IPS-15b (cell line): ENCODE measurements around the gene GNAQ.

Source experiments
- H3K27me3 ChIP-seq: one replicate; pipeline ENCODE4 v1.6.1; 2013; ENCODE audit warnings: low read length; ENCODE audit not compliant: control insufficient read depth, insufficient read depth
- H3K36me3 ChIP-seq: one replicate; pipeline ENCODE4 v1.6.1; 2013; ENCODE audit warnings: low read length; ENCODE audit not compliant: control insufficient read depth, insufficient read depth
- H3K4me1 ChIP-seq: one replicate; pipeline ENCODE4 v1.6.1; 2013; ENCODE audit warnings: mild to moderate bottlenecking, low read length; ENCODE audit not compliant: control insufficient read depth, insufficient read depth
- H3K4me3 ChIP-seq: one replicate; pipeline ENCODE4 v1.5.1; 2013; ENCODE audit warnings: low read depth, low read length
- H3K9ac ChIP-seq: one replicate; pipeline ENCODE4 v1.6.1; 2013; ENCODE audit warnings: low read depth, mild to moderate bottlenecking, low read length
- H3K9me3 ChIP-seq: one replicate; pipeline ENCODE4 v1.6.1; 2013; ENCODE audit warnings: mild to moderate bottlenecking, low read length; ENCODE audit not compliant: control insufficient read depth, insufficient read depth

GNAQ gene

GRCh38 chr9:77960356-77961153 lies 71.1 kb downstream of the GNAQ start:
- no peaks in the 10 kb centered on the region for H3K27me3 ChIP-seq
- no peaks in the 10 kb centered on the region for H3K9me3 ChIP-seq
- H3K36me3 ChIP-seq, result no peaks in the 10 kb centered on the region
- no peak overlapping the region for H3K4me3 ChIP-seq
- peaks cover 25% of the 10 kb centered on the region for H3K4me1 ChIP-seq
- no peak overlapping the region for H3K9ac ChIP-seq

GRCh38 chr9:77959803-77960202 lies 71.8 kb downstream of the GNAQ start:
- Histone ChIP-seq H3K4me3 (no peak overlapping the region), H3K9me3 (no peaks in the 10 kb centered on the region), H3K9ac (no peak overlapping the region), H3K36me3 (no peaks in the 10 kb centered on the region), H3K27me3 (no peaks in the 10 kb centered on the region), H3K4me1 (peaks cover 25% of the 10 kb centered on the region)

GRCh38 chr9:77957652-77958051 lies 74.0 kb downstream of the GNAQ start:
- Histone ChIP-seq H3K4me3 (no peak overlapping the region), H3K9ac (no peak overlapping the region), H3K36me3 (no peaks in the 10 kb centered on the region), H3K4me1 (peaks cover 25% of the 10 kb centered on the region), H3K27me3 (no peaks in the 10 kb centered on the region), H3K9me3 (no peaks in the 10 kb centered on the region)

- Histone ChIP-seq H3K27me3 (no peaks in the 10 kb centered on the region), H3K4me1 (peaks cover 25% of the 10 kb centered on the region), H3K9me3 (no peaks in the 10 kb centered on the region), H3K9ac (no peak overlapping the region), H3K4me3 (no peak overlapping the region), H3K36me3 (no peaks in the 10 kb centered on the region)
Measured at GRCh38 chr9:77956555-77956954, 75.1 kb downstream of the GNAQ start.

GRCh38 chr9:77954666-77955015 lies 77.0 kb downstream of the GNAQ start:
- Histone ChIP-seq H3K4me1 (peaks cover 18% of the 10 kb centered on the region), H3K4me3 (no peak overlapping the region), H3K9ac (no peak overlapping the region), H3K36me3 (no peaks in the 10 kb centered on the region), H3K9me3 (no peaks in the 10 kb centered on the region), H3K27me3 (no peaks in the 10 kb centered on the region)

GRCh38 chr9:77954013-77954665 lies 77.5 kb downstream of the GNAQ start:
- Histone ChIP-seq H3K4me1 (peaks cover 16% of the 10 kb centered on the region), H3K36me3 (no peaks in the 10 kb centered on the region), H3K4me3 (no peak overlapping the region), H3K9ac (no peak overlapping the region), H3K27me3 (no peaks in the 10 kb centered on the region), H3K9me3 (no peaks in the 10 kb centered on the region)

GRCh38 chr9:77953590-77953989 lies 78.0 kb downstream of the GNAQ start:
- Histone ChIP-seq H3K4me1 (peaks cover 10% of the 10 kb centered on the region), H3K4me3 (no peak overlapping the region), H3K9me3 (no peaks in the 10 kb centered on the region), H3K36me3 (no peaks in the 10 kb centered on the region), H3K9ac (no peak overlapping the region), H3K27me3 (no peaks in the 10 kb centered on the region)

GRCh38 chr9:77952635-77953328 lies 78.8 kb downstream of the GNAQ start:
- H3K9me3 ChIP-seq, result no peaks in the 10 kb centered on the region
- peaks cover 10% of the 10 kb centered on the region for H3K4me1 ChIP-seq
- no peaks in the 10 kb centered on the region for H3K36me3 ChIP-seq
- H3K9ac ChIP-seq, result no peak overlapping the region
- H3K4me3 ChIP-seq, result no peak overlapping the region
- H3K27me3 ChIP-seq, result no peaks in the 10 kb centered on the region

GRCh38 chr9:77951369-77951768 lies 80.2 kb downstream of the GNAQ start:
- Histone ChIP-seq H3K36me3 (no peaks in the 10 kb centered on the region), H3K4me3 (no peak overlapping the region), H3K4me1 (peaks cover 5% of the 10 kb centered on the region), H3K9me3 (no peaks in the 10 kb centered on the region), H3K9ac (no peak overlapping the region), H3K27me3 (no peaks in the 10 kb centered on the region)

GRCh38 chr9:77949751-77950436 lies 81.7 kb downstream of the GNAQ start:
- Histone ChIP-seq H3K4me3 (no peak overlapping the region), H3K27me3 (no peaks in the 10 kb centered on the region), H3K9ac (no peak overlapping the region), H3K9me3 (no peaks in the 10 kb centered on the region), H3K4me1 (peaks cover 4% of the 10 kb centered on the region), H3K36me3 (no peaks in the 10 kb centered on the region)

GRCh38 chr9:77947651-77948050 lies 84.0 kb downstream of the GNAQ start:
- Histone ChIP-seq H3K36me3 (no peaks in the 10 kb centered on the region), H3K9me3 (no peaks in the 10 kb centered on the region), H3K9ac (no peak overlapping the region), H3K27me3 (no peaks in the 10 kb centered on the region), H3K4me3 (no peak overlapping the region), H3K4me1 (peaks cover 9% of the 10 kb centered on the region)
